ENCODE measurements around the gene TMEM192. TPM values are rescaled to one million over a fixed set of nuclear protein-coding genes. Genes with fewer than 3 reads are reported as not detected.

Gene TMEM192
- polyA plus RNA-seq (2013) = 8.5 and 9.4 TPM in 2 replicates

- Histone ChIP-seq H3K79me1 (ENCODE audit: low read length) (peaks cover 5% of the 10 kb centered on the region), H2BK5ac (ENCODE audit: low read depth, low read length, poor library complexity) (peak within 1 kb of the TSS; percentile 65), H3K4me3 (ENCODE audit: low read depth, low read length) (peak within 1 kb of the TSS; percentile 85), H3K79me2 (ENCODE audit: control insufficient read depth, insufficient read depth, low read length, poor library complexity) (peaks cover 4% of the 10 kb centered on the region), H3K4me2 (ENCODE audit: low read length) (peak within 1 kb of the TSS; percentile 70), H2BK12ac (ENCODE audit: low read length) (no peak within 1 kb of the TSS), H2BK120ac (ENCODE audit: insufficient read depth, low read length, poor library complexity) (peak within 1 kb of the TSS; percentile 55), H3K4me1 (ENCODE audit: control insufficient read depth in 1 of 2, insufficient read depth in 2 of 2, low read length in 2 of 2) (peaks cover 3 to 4% of the 10 kb centered on the region in 2 experiments), H3K9me3 (ENCODE audit: insufficient read depth, low read depth, low read length) (no peaks in the 10 kb centered on the region), H3K27ac (ENCODE audit: low read depth, low read length) (peak within 1 kb of the TSS; percentile 30), H3K27me3 (ENCODE audit: insufficient read depth, low read length) (no peaks in the 10 kb centered on the region), H4K91ac (ENCODE audit: low read depth, low read length) (peak within 1 kb of the TSS; percentile 74), H3K36me3 (ENCODE audit: control insufficient read depth in 1 of 2, insufficient read depth in 2 of 2, low read length in 2 of 2) (no peaks in the 10 kb centered on the region), H4K8ac (ENCODE audit: low read depth, low read length) (peak within 1 kb of the TSS; percentile 86), H2AFZ (ENCODE audit: insufficient read depth, low read length, poor library complexity) (peak within 1 kb of the TSS; percentile 89), H3K14ac (ENCODE audit: low read length) (peak within 1 kb of the TSS; percentile 42), H2AK5ac (ENCODE audit: low read length) (no peak within 1 kb of the TSS), H3K4ac (ENCODE audit: low read depth, low read length) (no peak within 1 kb of the TSS), H3K23ac (ENCODE audit: low read length) (no peak within 1 kb of the TSS), H3K18ac (ENCODE audit: low read length) (peak within 1 kb of the TSS; percentile 79), H4K12ac (ENCODE audit: low read depth, low read length) (peak within 1 kb of the TSS; percentile 71), H3K9ac (ENCODE audit: low read length) (peak within 1 kb of the TSS; percentile 59)
- no CpG with 5 or more reads among the region's 66 CpGs for WGBS (ENCODE audit: extremely low coverage, insufficient coverage, insufficient read length)
- DNase-seq = peak; percentile 91 to 92
Observed at GRCh38 chr4:165112368-165113121, at the start of gene TMEM192. Gene TMEM192, minus strand, starts transcription at chr4:165112860. Its CDS starts 87 bp downstream, at chr4:165112773.

GRCh38 chr4:165158762-165159161 lies 46.1 kb upstream of the TMEM192 start:
- Histone ChIP-seq H4K91ac (ENCODE audit: low read depth, low read length) (no peak overlapping the region), H3K23ac (ENCODE audit: low read length) (no peak overlapping the region), H3K4ac (ENCODE audit: low read depth, low read length) (no peak overlapping the region), H2BK120ac (ENCODE audit: insufficient read depth, low read length, poor library complexity) (no peak overlapping the region), H2AK5ac (ENCODE audit: low read length) (no peak overlapping the region), H3K4me1 (ENCODE audit: control insufficient read depth in 1 of 2, insufficient read depth in 2 of 2, low read length in 2 of 2) (no peaks in the 10 kb centered on the region), H3K79me1 (ENCODE audit: low read length) (no peaks in the 10 kb centered on the region), H2BK5ac (ENCODE audit: low read depth, low read length, poor library complexity) (no peak overlapping the region), H3K79me2 (ENCODE audit: control insufficient read depth, insufficient read depth, low read length, poor library complexity) (no peaks in the 10 kb centered on the region), H3K4me2 (ENCODE audit: low read length) (no peak overlapping the region), H3K36me3 (ENCODE audit: control insufficient read depth in 1 of 2, insufficient read depth in 2 of 2, low read length in 2 of 2) (no peaks in the 10 kb centered on the region), H3K14ac (ENCODE audit: low read length) (no peak overlapping the region), H2BK12ac (ENCODE audit: low read length) (no peak overlapping the region), H4K12ac (ENCODE audit: low read depth, low read length) (no peak overlapping the region), H3K4me3 (ENCODE audit: low read depth, low read length) (no peak overlapping the region), H3K9me3 (ENCODE audit: insufficient read depth, low read depth, low read length) (no peaks in the 10 kb centered on the region), H3K18ac (ENCODE audit: low read length) (no peak overlapping the region), H2AFZ (ENCODE audit: insufficient read depth, low read length, poor library complexity) (no peak overlapping the region), H4K8ac (ENCODE audit: low read depth, low read length) (no peak overlapping the region), H3K27ac (ENCODE audit: low read depth, low read length) (no peak overlapping the region), H3K27me3 (ENCODE audit: insufficient read depth, low read length) (no peaks in the 10 kb centered on the region), H3K9ac (ENCODE audit: low read length) (no peak overlapping the region)
- DNase-seq = no peak

- no peak overlapping the region for H3K14ac ChIP-seq (ENCODE audit: low read length)
- H4K8ac ChIP-seq (ENCODE audit: low read depth, low read length) = no peak overlapping the region
- H3K27me3 ChIP-seq (ENCODE audit: insufficient read depth, low read length) = no peaks in the 10 kb centered on the region
- H2BK120ac ChIP-seq (ENCODE audit: insufficient read depth, low read length, poor library complexity) = no peak overlapping the region
- no peak overlapping the region for H3K4me2 ChIP-seq (ENCODE audit: low read length)
- H2AFZ ChIP-seq (ENCODE audit: insufficient read depth, low read length, poor library complexity) = no peak overlapping the region
- H3K36me3 ChIP-seq (ENCODE audit: control insufficient read depth in 1 of 2, insufficient read depth in 2 of 2, low read length in 2 of 2) = no peaks in the 10 kb centered on the region
- no peaks in the 10 kb centered on the region for H3K79me1 ChIP-seq (ENCODE audit: low read length)
- no peak overlapping the region for H2AK5ac ChIP-seq (ENCODE audit: low read length)
- no peak overlapping the region for H3K27ac ChIP-seq (ENCODE audit: low read depth, low read length)
- no peak overlapping the region for H3K23ac ChIP-seq (ENCODE audit: low read length)
- no peak overlapping the region for H4K12ac ChIP-seq (ENCODE audit: low read depth, low read length)
- H3K9me3 ChIP-seq (ENCODE audit: insufficient read depth, low read depth, low read length) = no peaks in the 10 kb centered on the region
- H2BK5ac ChIP-seq (ENCODE audit: low read depth, low read length, poor library complexity) = no peak overlapping the region
- H2BK12ac ChIP-seq (ENCODE audit: low read length) = no peak overlapping the region
- H3K4ac ChIP-seq (ENCODE audit: low read depth, low read length) = no peak overlapping the region
- H3K4me3 ChIP-seq (ENCODE audit: low read depth, low read length) = no peak overlapping the region
- H4K91ac ChIP-seq (ENCODE audit: low read depth, low read length) = no peak overlapping the region
- no peaks in the 10 kb centered on the region for H3K79me2 ChIP-seq (ENCODE audit: control insufficient read depth, insufficient read depth, low read length, poor library complexity)
- no peak overlapping the region for H3K18ac ChIP-seq (ENCODE audit: low read length)
- WGBS (ENCODE audit: extremely low coverage, insufficient coverage, insufficient read length) = no CpG with 5 or more reads among the region's 2 CpGs
- no peaks in the 10 kb centered on the region for H3K4me1 ChIP-seq (ENCODE audit: control insufficient read depth in 1 of 2, insufficient read depth in 2 of 2, low read length in 2 of 2)
- H3K9ac ChIP-seq (ENCODE audit: low read length) = no peak overlapping the region
- DNase-seq = no peak
Observed at GRCh38 chr4:165156906-165157305, 44.2 kb upstream of the TMEM192 start.

- Histone ChIP-seq H3K79me2 (ENCODE audit: control insufficient read depth, insufficient read depth, low read length, poor library complexity) (no peaks in the 10 kb centered on the region), H3K79me1 (ENCODE audit: low read length) (no peaks in the 10 kb centered on the region), H3K4me2 (ENCODE audit: low read length) (no peak overlapping the region), H3K18ac (ENCODE audit: low read length) (no peak overlapping the region), H3K9ac (ENCODE audit: low read length) (no peak overlapping the region), H3K9me3 (ENCODE audit: insufficient read depth, low read depth, low read length) (no peaks in the 10 kb centered on the region), H4K8ac (ENCODE audit: low read depth, low read length) (no peak overlapping the region), H4K91ac (ENCODE audit: low read depth, low read length) (no peak overlapping the region), H3K27me3 (ENCODE audit: insufficient read depth, low read length) (no peaks in the 10 kb centered on the region), H4K12ac (ENCODE audit: low read depth, low read length) (no peak overlapping the region), H2BK120ac (ENCODE audit: insufficient read depth, low read length, poor library complexity) (no peak overlapping the region), H3K4me1 (ENCODE audit: control insufficient read depth in 1 of 2, insufficient read depth in 2 of 2, low read length in 2 of 2) (no peaks in the 10 kb centered on the region), H3K36me3 (ENCODE audit: control insufficient read depth in 1 of 2, insufficient read depth in 2 of 2, low read length in 2 of 2) (no peaks in the 10 kb centered on the region), H2AK5ac (ENCODE audit: low read length) (no peak overlapping the region), H3K14ac (ENCODE audit: low read length) (no peak overlapping the region), H2BK5ac (ENCODE audit: low read depth, low read length, poor library complexity) (no peak overlapping the region), H2AFZ (ENCODE audit: insufficient read depth, low read length, poor library complexity) (no peak overlapping the region), H2BK12ac (ENCODE audit: low read length) (no peak overlapping the region), H3K23ac (ENCODE audit: low read length) (no peak overlapping the region), H3K27ac (ENCODE audit: low read depth, low read length) (no peak overlapping the region), H3K4me3 (ENCODE audit: low read depth, low read length) (no peak overlapping the region), H3K4ac (ENCODE audit: low read depth, low read length) (no peak overlapping the region)
- no peak for DNase-seq
Observed at GRCh38 chr4:165154482-165154881, 41.8 kb upstream of the TMEM192 start.

Data from trophoblast cell (in vitro differentiated cells and primary cell).